Prostate gland (tissue), 2 donors: ENCODE results near the gene NLRP9. TPM values are rescaled to one million over a fixed set of nuclear protein-coding genes. Genes with fewer than 3 reads are reported as not detected.

Source experiments
- DNase-seq: peaks from one replicate; pipeline ENCODE4 v3.0.0-alpha.2; 2019; ENCODE audit warnings: low spot score
- H3K27ac ChIP-seq, 2 donors: fragments of 200-600 bp; sonication (generic); 2 replicates each; pipeline ENCODE4 v1.5.1; 2017 to 2019
- H3K27me3 ChIP-seq: fragments of 200-600 bp; sonication (generic); replicated peaks from 2 replicates; pipeline ENCODE4 v1.5.1; 2019; ENCODE audit not compliant: insufficient read depth
- H3K36me3 ChIP-seq, 2 donors: fragments of 200-600 bp; sonication (generic); 1 replicate in 1 of 2; 2 replicates in 1 of 2; pipeline versions ENCODE4 v1.5.1 to v1.8.1; 2017 to 2019
- H3K4me1 ChIP-seq: fragments of 200-600 bp; sonication (generic); replicated peaks from 2 replicates; pipeline ENCODE4 v1.5.1; 2019
- H3K4me3 ChIP-seq, 2 donors: fragments of 200-600 bp; sonication (generic); 2 replicates each; pipeline ENCODE4 v1.5.1; 2017 to 2019
- H3K9me3 ChIP-seq: fragments of 200-600 bp; sonication (generic); 2 replicates; pipeline ENCODE4 v1.5.1; 2017
- POLR2A ChIP-seq: fragments of 450-650 bp; IDR thresholded peaks from one replicate; pipeline ENCODE4 v1.6.1; 2016; ENCODE audit warnings: antibody characterized with exemption, mild to moderate bottlenecking
- POLR2AphosphoS5 ChIP-seq: sonication (generic); formaldehyde crosslinking; IDR thresholded peaks from one replicate; pipeline ENCODE4 v1.6.1; 2017; ENCODE audit warnings: antibody characterized with exemption
- WGBS: methylation state at CpG from one replicate; pipeline ENCODE4 v1.1.5; 2018; 5-methylcytosine and 5-hydroxymethylcytosine counted together
- intact Hi-C: fragments of 100-400 bp; cut with DNase I; formaldehyde crosslinking; loops from one replicate; pipeline ENCODE4 v1.14.2; 2022
- total RNA-seq, 2 donors: library from RNA; depleted of rRNA; stranded (reverse); fragments of >200 nt; gene quantifications; one replicate each; pipeline ENCODE4 v1.1.0, GENCODE V29; 2016
- TF ChIP-seq, protein P1 (sequence below), 4 experiments: fragments of 200-600 bp in 2 of 4; fragments of 450-650 bp in 2 of 4; sonication (generic) in 2 of 4; IDR thresholded peaks; 1 replicate in 3 of 4; 2 replicates in 1 of 4; pipeline ENCODE4 v1.5.1; 2016 to 2019; ENCODE audit warnings: antibody characterized with exemption in 4 of 4, mild to moderate bottlenecking in 2 of 4, moderate library complexity in 2 of 4

NLRP9 gene
- total RNA-seq, 2 donors from 2014 or later, result 4.0 TPM; not detected in 1

GRCh38 chr19:55712804-55713631 is 25.2 kb downstream of the NLRP9 start:
- no peak for DNase-seq
- Histone ChIP-seq H3K27ac (no peak overlapping the region), H3K4me1 (no peaks in the 10 kb centered on the region), H3K9me3 (no peaks in the 10 kb centered on the region), H3K27me3 (no peaks in the 10 kb centered on the region), H3K4me3 (no peak overlapping the region), H3K36me3 (no peaks in the 10 kb centered on the region)
- intact Hi-C loops, result no loop called here
- 83% methylated on average over 2 of the region's 3 CpGs for WGBS
- TF ChIP-seq POLR2A, result no peak
- no peak for TF ChIP-seq POLR2AphosphoS5
- TF ChIP-seq, protein P1, sequence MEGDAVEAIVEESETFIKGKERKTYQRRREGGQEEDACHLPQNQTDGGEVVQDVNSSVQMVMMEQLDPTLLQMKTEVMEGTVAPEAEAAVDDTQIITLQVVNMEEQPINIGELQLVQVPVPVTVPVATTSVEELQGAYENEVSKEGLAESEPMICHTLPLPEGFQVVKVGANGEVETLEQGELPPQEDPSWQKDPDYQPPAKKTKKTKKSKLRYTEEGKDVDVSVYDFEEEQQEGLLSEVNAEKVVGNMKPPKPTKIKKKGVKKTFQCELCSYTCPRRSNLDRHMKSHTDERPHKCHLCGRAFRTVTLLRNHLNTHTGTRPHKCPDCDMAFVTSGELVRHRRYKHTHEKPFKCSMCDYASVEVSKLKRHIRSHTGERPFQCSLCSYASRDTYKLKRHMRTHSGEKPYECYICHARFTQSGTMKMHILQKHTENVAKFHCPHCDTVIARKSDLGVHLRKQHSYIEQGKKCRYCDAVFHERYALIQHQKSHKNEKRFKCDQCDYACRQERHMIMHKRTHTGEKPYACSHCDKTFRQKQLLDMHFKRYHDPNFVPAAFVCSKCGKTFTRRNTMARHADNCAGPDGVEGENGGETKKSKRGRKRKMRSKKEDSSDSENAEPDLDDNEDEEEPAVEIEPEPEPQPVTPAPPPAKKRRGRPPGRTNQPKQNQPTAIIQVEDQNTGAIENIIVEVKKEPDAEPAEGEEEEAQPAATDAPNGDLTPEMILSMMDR (IDR thresholded peaks at IDR 0.05), result no peak

GRCh38 chr19:55711719-55712118 is 26.5 kb downstream of the NLRP9 start:
- intact Hi-C loops, result no loop called here
- Histone ChIP-seq H3K4me3 (no peak overlapping the region), H3K9me3 (no peaks in the 10 kb centered on the region), H3K36me3 (no peaks in the 10 kb centered on the region), H3K4me1 (no peaks in the 10 kb centered on the region), H3K27ac (no peak overlapping the region), H3K27me3 (no peaks in the 10 kb centered on the region)
- 66% methylated on average over 18 of the region's 18 CpGs for WGBS
- no peak for DNase-seq
- TF ChIP-seq, protein P1 (IDR thresholded peaks at IDR 0.05), result no peak
- no peak for TF ChIP-seq POLR2AphosphoS5
- no peak for TF ChIP-seq POLR2A

- Histone ChIP-seq H3K4me3 (no peak overlapping the region), H3K27ac (no peak overlapping the region), H3K27me3 (no peaks in the 10 kb centered on the region), H3K4me1 (no peaks in the 10 kb centered on the region), H3K36me3 (no peaks in the 10 kb centered on the region), H3K9me3 (no peaks in the 10 kb centered on the region)
- TF ChIP-seq POLR2AphosphoS5 (no peak), POLR2A (no peak)
- TF ChIP-seq, protein P1 (IDR thresholded peaks at IDR 0.05), result no peak
- DNase-seq, result no peak
- intact Hi-C loops, result no loop called here
- WGBS, result 100% methylated on average over 2 of the region's 3 CpGs
Measured at GRCh38 chr19:55705972-55706371, 32.2 kb downstream of the NLRP9 start.

- Histone ChIP-seq H3K27me3 (no peaks in the 10 kb centered on the region), H3K4me3 (no peak overlapping the region), H3K36me3 (no peaks in the 10 kb centered on the region), H3K4me1 (no peaks in the 10 kb centered on the region), H3K9me3 (no peaks in the 10 kb centered on the region), H3K27ac (no peak overlapping the region)
- intact Hi-C loops, result no loop called here
- no peak for TF ChIP-seq POLR2A
- TF ChIP-seq, protein P1 (IDR thresholded peaks at IDR 0.05), result no peak
- no peak for TF ChIP-seq POLR2AphosphoS5
- 91% methylated on average over 15 of the region's 15 CpGs for WGBS
- DNase-seq, result no peak
Measured at GRCh38 chr19:55704494-55705245, 33.5 kb downstream of the NLRP9 start.
